GM21737 (cell line): ENCODE results near the gene SLF2.
"Not testable (repeated sequence)": the region's sequence is repeated elsewhere in the genome, so short reads cannot be mapped to it uniquely, and the experiment has no call there.

Source experiments
- ATAC-seq: cut with Tn5 transposase; IDR thresholded peaks from one replicate; pipeline ENCODE4 v1.9.1; 2021; ENCODE audit warnings: mild to moderate bottlenecking, moderate library complexity; ENCODE audit not compliant: unreplicated experiment

SLF2 gene

GRCh38 chr10:100879741-100880360, 32.9 kb upstream of the SLF2 start:
- no peak for ATAC-seq

- no peak for ATAC-seq
Observed at GRCh38 chr10:100881556-100882213, 31.1 kb upstream of the SLF2 start.

- ATAC-seq = no peak
Observed at GRCh38 chr10:100882252-100882651, 30.5 kb upstream of the SLF2 start.

GRCh38 chr10:100882671-100883311, 30.0 kb upstream of the SLF2 start:
- no peak for ATAC-seq

- no peak for ATAC-seq
Observed at GRCh38 chr10:100883312-100883821, 29.4 kb upstream of the SLF2 start.

GRCh38 chr10:100885611-100886010, 27.2 kb upstream of the SLF2 start:
- not testable (repeated sequence) for ATAC-seq

GRCh38 chr10:100886091-100886490, 26.7 kb upstream of the SLF2 start:
- ATAC-seq = no peak

GRCh38 chr10:100886521-100886920, 26.2 kb upstream of the SLF2 start:
- ATAC-seq = no peak

GRCh38 chr10:100886963-100887362, 25.8 kb upstream of the SLF2 start:
- ATAC-seq = no peak

- ATAC-seq = no peak
Observed at GRCh38 chr10:100887761-100888296, 24.9 kb upstream of the SLF2 start.

- no peak for ATAC-seq
Observed at GRCh38 chr10:100888957-100889356, 23.8 kb upstream of the SLF2 start.

- no peak for ATAC-seq
Observed at GRCh38 chr10:100889546-100889945, 23.2 kb upstream of the SLF2 start.

- ATAC-seq = no peak
Observed at GRCh38 chr10:100890141-100890672, 22.6 kb upstream of the SLF2 start.

- ATAC-seq = no peak
Observed at GRCh38 chr10:100890673-100891317, 22.0 kb upstream of the SLF2 start.

- ATAC-seq = no peak
Observed at GRCh38 chr10:100894033-100894432, 18.7 kb upstream of the SLF2 start.

GRCh38 chr10:100894589-100895294, 18.0 kb upstream of the SLF2 start:
- ATAC-seq = no peak

- no peak for ATAC-seq
Observed at GRCh38 chr10:100895346-100895745, 17.4 kb upstream of the SLF2 start.

- no peak for ATAC-seq
Observed at GRCh38 chr10:100895896-100896295, 16.9 kb upstream of the SLF2 start.

GRCh38 chr10:100896876-100897461, 15.8 kb upstream of the SLF2 start:
- ATAC-seq = no peak

GRCh38 chr10:100897976-100898375, 14.8 kb upstream of the SLF2 start:
- ATAC-seq = no peak
